ENCODE measurements around the gene VSIG2.

Gene VSIG2

GRCh38 chr11:124745835-124746620, 6.0 kb downstream of the VSIG2 start:
- peak overlapping the region; percentile 78 for H3K27ac ChIP-seq
- peak; percentile 29; the same call in 1 of the 2 replicates for TF ChIP-seq CTCF (conservative IDR thresholded peaks at IDR 0.05)

- H3K27ac ChIP-seq = no peak overlapping the region
- TF ChIP-seq CTCF (conservative IDR thresholded peaks at IDR 0.05) = no peak
Observed at GRCh38 chr11:124745270-124745834, 6.7 kb downstream of the VSIG2 start.

GRCh38 chr11:124743050-124743449, 9.0 kb downstream of the VSIG2 start:
- no peak for TF ChIP-seq CTCF (conservative IDR thresholded peaks at IDR 0.05)
- no peak overlapping the region for H3K27ac ChIP-seq

GRCh38 chr11:124742555-124742954, 9.5 kb downstream of the VSIG2 start:
- TF ChIP-seq CTCF (conservative IDR thresholded peaks at IDR 0.05) = no peak
- H3K27ac ChIP-seq = no peak overlapping the region

- H3K27ac ChIP-seq = peak overlapping the region; percentile 21; the same call in 1 of the 2 replicates
- peak; percentile 74 for TF ChIP-seq CTCF (conservative IDR thresholded peaks at IDR 0.05)
Observed at GRCh38 chr11:124740277-124740882, 11.7 kb downstream of the VSIG2 start.

- no peak for TF ChIP-seq CTCF (conservative IDR thresholded peaks at IDR 0.05)
- peak within 1 kb of the TSS; percentile 21; the same call in 1 of the 2 replicates for H3K27ac ChIP-seq
Observed at GRCh38 chr11:124739479-124740276, 12.4 kb downstream of the VSIG2 start, which contains the start of gene NRGN. Gene NRGN, plus strand, starts transcription at chr11:124739942. Its CDS starts 143 bp downstream, at chr11:124740085.
